CD4-positive, alpha-beta T cell treated with Interferon gamma for 1 hour (primary cell): ENCODE data around the gene TPRG1L.
"Not testable (repeated sequence)": the region's sequence is repeated elsewhere in the genome, so short reads cannot be mapped to it uniquely, and the experiment has no call there.

ENCODE experiments used
- DNase-seq: peaks from one replicate; pipeline ENCODE4 v3.0.0-alpha.2; 2020

TPRG1L gene

GRCh38 chr1:3624200-3625136 lies at the start of gene TPRG1L:
Gene TPRG1L (plus strand): TSS chr1:3625015. CDS start chr1:3625073, 58 bp downstream.
- DNase-seq, result peak; percentile 98

GRCh38 chr1:3575515-3575914 lies 49.3 kb upstream of the TPRG1L start:
- DNase-seq, result not testable (repeated sequence)

GRCh38 chr1:3575993-3576392 lies 48.8 kb upstream of the TPRG1L start:
- DNase-seq, result no peak

- DNase-seq, result no peak
These were observed 47.5 kb upstream of the TPRG1L start for GRCh38 chr1:3577300-3577699.

- no peak for DNase-seq
These were observed 46.9 kb upstream of the TPRG1L start for GRCh38 chr1:3577711-3578432.

- DNase-seq, result no peak
These were observed 46.4 kb upstream of the TPRG1L start for GRCh38 chr1:3578433-3578805.

GRCh38 chr1:3578906-3579305 lies 45.9 kb upstream of the TPRG1L start:
- no peak for DNase-seq

- DNase-seq, result no peak
These were observed 45.2 kb upstream of the TPRG1L start for GRCh38 chr1:3579626-3580025.

- no peak for DNase-seq
These were observed 44.6 kb upstream of the TPRG1L start for GRCh38 chr1:3580231-3580630.

- no peak for DNase-seq
These were observed 43.3 kb upstream of the TPRG1L start for GRCh38 chr1:3581296-3582036.

- DNase-seq, result not testable (repeated sequence)
These were observed 41.1 kb upstream of the TPRG1L start for GRCh38 chr1:3583751-3584150.

GRCh38 chr1:3584915-3585314 lies 39.9 kb upstream of the TPRG1L start:
- DNase-seq, result no peak

- DNase-seq, result not testable (repeated sequence)
These were observed 39.4 kb upstream of the TPRG1L start for GRCh38 chr1:3585353-3585868.

GRCh38 chr1:3585940-3586568 lies 38.8 kb upstream of the TPRG1L start:
- DNase-seq, result no peak

- DNase-seq, result no peak
These were observed 37.6 kb upstream of the TPRG1L start for GRCh38 chr1:3586986-3587759.

GRCh38 chr1:3588395-3588794 lies 36.4 kb upstream of the TPRG1L start:
- no peak for DNase-seq

GRCh38 chr1:3590139-3590763 lies 34.6 kb upstream of the TPRG1L start:
- DNase-seq, result no peak

- DNase-seq, result no peak
These were observed 33.6 kb upstream of the TPRG1L start for GRCh38 chr1:3590951-3591865.

- DNase-seq, result no peak
These were observed 31.5 kb upstream of the TPRG1L start for GRCh38 chr1:3593334-3593733.

GRCh38 chr1:3593745-3594144 lies 31.1 kb upstream of the TPRG1L start:
- DNase-seq, result no peak
